GM13976 (cell line): ENCODE results near the gene HECTD2.

Experiments
- DNase-seq: peaks from one replicate; pipeline ENCODE4 v3.0.0; 2012; ENCODE audit warnings: low spot score
- in situ Hi-C: fragments of 300-500 bp; cut with MboI; formaldehyde crosslinking; loops from one replicate; pipeline ENCODE4 v1.12.0; 2022; ENCODE audit warnings: low sequenced_read_pairs, mixed read lengths, inconsistent platforms; ENCODE audit not compliant: unreplicated experiment
- TF ChIP-seq, protein P1 (sequence below): IDR thresholded peaks from 2 replicates; pipeline ENCODE4 v1.5.1; 2012; ENCODE audit warnings: borderline replicate concordance, mild to moderate bottlenecking; ENCODE audit not compliant: insufficient read depth; ENCODE audit errors: extremely low read depth, missing control alignments, control extremely low read depth

Gene HECTD2

DNA sequence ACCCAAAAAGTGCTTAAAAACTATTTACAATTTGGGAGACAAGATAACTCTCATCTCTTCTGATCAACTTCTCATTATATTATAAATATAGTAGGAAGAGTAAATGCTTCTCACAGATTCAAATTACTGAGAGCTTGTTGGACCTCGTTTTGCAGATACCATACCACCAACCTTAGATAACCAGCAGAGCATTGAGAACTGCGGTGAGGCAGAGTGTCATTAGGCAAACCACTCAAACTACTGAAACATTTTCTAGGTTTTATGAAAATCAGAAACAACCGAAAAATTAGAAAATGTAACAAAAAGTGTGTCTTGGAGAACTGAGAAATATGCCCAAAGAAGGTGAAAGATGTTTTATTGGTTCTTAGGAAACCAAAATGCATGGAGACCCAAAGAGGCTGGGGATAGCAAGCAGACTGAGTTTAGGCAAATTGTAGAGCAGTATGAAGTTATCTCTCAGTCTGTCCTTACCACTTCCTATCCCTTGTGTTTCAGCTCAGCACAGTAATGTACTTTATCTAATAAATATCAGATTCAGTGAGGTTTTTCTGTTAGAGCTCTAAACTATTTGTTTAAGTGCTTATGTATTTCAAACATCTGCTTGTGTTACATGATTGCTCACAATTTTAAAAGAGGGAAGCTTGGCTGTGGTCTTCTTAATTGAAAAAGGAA is 77.9 kb downstream of the HECTD2 start:
- in situ Hi-C loops = no loop called here
- TF ChIP-seq, protein P1, sequence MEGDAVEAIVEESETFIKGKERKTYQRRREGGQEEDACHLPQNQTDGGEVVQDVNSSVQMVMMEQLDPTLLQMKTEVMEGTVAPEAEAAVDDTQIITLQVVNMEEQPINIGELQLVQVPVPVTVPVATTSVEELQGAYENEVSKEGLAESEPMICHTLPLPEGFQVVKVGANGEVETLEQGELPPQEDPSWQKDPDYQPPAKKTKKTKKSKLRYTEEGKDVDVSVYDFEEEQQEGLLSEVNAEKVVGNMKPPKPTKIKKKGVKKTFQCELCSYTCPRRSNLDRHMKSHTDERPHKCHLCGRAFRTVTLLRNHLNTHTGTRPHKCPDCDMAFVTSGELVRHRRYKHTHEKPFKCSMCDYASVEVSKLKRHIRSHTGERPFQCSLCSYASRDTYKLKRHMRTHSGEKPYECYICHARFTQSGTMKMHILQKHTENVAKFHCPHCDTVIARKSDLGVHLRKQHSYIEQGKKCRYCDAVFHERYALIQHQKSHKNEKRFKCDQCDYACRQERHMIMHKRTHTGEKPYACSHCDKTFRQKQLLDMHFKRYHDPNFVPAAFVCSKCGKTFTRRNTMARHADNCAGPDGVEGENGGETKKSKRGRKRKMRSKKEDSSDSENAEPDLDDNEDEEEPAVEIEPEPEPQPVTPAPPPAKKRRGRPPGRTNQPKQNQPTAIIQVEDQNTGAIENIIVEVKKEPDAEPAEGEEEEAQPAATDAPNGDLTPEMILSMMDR = no peak
- no peak for DNase-seq

DNA sequence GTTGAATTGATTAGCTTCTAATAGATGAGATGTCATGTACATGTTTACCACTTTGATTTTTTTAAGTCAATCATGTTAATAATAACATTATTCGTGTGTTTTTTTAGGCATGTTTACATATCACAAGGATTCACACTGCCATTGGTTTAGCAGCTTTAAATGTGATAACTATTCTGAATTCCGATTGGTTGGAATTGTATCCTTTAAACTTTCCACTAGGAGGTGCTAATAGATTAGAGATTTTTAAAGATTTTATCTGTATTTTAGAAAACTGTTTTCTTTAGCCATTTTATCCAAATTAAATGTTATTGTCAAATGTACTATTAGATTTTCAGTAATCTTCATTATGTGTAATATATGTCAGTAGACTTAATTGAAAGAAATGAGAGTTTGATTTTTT is 83.2 kb downstream of the HECTD2 start:
- TF ChIP-seq, protein P1 = no peak
- peak; percentile 22 for DNase-seq
- in situ Hi-C loops = no loop called here

DNA sequence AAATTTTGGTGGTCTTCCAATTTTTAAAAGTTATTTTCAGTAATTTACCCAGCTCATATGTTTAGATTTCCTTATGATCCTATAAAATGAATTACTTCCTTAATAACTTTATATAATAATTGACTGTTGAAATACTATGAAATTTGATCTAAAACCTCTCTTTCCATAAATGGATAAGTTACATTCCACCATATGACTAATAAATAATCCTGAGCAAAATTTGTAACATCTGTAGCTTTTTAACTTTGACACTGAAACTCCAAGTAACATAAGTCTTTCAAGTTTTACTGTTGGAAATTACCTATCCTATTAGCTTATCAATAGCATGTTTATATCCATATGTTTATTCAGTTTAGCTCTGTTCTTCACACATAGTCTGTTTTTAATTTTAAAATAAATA is 85.3 kb downstream of the HECTD2 start:
- TF ChIP-seq, protein P1 = no peak
- in situ Hi-C loops = no loop called here
- no peak for DNase-seq

DNA sequence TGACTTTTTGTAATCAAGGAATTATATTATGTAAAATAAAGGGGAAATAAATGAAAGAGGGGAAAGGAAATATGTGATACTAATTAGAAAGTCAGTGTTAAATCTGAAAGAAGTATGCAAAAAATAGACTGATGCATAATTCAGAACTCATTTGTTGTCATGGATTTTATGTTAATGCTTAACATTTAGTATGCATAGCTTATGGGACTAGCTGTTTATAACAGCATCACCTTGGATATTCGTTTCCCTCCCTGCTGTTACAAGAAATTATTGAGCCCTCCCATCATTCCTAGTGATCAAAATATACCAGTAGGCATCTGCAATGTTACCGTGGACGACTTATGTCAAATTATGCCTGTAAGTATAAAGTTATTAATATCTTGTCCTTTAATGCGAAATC is 85.9 kb downstream of the HECTD2 start:
- TF ChIP-seq, protein P1 = no peak
- in situ Hi-C loops = no loop called here
- no peak for DNase-seq

DNA sequence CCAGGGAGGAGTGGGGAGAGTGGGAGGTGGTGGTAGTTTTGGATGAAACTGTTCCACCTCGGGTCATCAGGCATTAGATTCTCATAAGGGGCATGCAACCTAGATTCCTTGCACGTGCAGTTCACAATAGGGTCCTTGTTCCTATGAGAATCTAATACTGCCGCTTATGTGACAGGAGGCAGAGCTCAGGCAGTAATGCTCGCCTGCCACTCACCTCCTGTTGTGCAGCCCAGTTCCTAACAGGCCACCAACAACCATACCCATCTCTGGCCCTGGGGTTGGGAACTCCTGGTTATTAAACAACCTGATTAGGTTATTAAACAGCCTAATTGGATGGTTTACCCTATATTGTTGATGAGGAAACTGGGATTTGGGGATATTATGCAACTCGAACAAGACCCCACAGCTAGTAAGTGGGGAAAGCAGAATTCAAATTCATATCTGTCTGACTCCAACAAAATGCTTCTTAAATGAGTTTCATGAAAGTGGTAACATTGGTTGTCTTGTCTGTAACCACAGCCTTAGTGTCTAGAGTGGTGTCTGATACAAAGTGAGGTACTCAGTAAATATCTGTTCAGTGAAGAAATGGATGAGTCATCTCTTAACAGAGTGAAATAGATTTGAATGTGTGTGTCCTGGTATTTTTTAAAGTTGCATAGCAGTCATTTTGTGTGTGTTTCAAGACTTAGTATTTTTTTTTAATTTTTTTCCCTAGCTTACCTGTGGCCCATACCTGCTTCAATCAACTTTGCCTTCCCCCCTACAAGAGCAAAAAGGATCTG is 101.6 kb downstream of the HECTD2 start:
- DNase-seq = no peak
- TF ChIP-seq, protein P1 = no peak
- in situ Hi-C loops = no loop called here

DNA sequence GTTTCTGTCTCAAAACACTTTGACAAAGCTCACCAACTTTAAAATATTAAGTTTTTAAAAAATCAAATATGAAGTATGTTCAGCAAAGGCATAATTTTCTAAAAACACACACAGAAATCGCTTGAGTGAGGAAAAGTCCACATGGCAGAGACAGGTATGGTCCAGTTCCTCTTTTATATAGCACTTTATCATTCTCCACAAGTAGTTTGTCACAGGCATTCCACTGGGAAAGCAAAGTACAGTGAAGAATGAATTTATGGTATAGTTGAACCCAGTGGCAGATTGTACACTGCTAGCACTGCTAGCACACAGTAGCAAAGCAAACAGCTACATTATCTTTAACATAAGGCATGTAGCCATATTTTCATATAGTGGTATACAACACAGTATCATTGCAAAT is 102.3 kb downstream of the HECTD2 start:
- DNase-seq = no peak
- TF ChIP-seq, protein P1 = no peak
- in situ Hi-C loops = no loop called here
